Activated CD4-positive, CD25-positive, alpha-beta regulatory T cell treated with anti-CD3 and anti-CD28 coated beads, Interleukin-2, amount 50 U/mL, for 16 hours (primary cell): ENCODE results near the gene NUDT12.

Source experiments
- DNase-seq: peaks from one replicate; pipeline ENCODE4 v3.0.0-alpha.2; 2020; ENCODE audit warnings: low read depth, low spot score

NUDT12 gene

DNA sequence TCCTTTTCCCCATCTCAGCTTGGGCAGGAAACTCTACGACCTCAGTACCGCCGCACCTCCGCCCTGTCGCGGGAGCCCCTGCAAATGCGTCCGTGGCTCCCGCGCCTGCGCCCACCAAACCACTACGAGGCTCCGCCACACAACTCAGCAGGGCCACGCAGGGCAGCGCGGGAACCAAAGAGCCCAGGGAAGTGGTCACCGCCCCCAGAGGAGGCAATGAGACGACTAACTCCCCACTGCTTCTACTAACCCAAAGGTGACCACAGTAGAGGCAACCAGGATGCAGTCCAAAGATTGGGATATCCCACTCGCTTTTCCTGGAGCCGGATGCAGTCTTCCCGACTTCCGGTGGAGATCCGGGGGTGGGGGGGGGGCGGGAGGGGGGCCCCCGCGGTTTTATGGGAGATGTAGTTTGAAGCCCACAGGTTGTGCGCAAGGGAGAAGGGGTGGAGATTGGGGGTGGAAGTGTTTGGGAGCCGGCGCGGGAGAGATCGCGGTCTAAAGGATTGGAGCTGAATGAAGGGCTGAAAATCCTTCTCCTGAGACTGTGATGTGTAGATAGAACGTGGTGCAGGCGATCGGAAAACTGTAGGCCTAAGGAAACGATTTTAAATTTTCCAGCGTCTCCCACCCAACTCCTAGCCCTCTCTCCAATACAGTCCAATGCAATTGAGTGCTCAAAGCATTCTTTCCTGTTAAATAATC lies at the start of gene NUDT12:
Gene NUDT12, minus strand, starts transcription at position 337 of the 705 bp plus-strand sequence. CDS start 2,541 bp downstream, outside the sequence.
- DNase-seq, result no peak

DNA sequence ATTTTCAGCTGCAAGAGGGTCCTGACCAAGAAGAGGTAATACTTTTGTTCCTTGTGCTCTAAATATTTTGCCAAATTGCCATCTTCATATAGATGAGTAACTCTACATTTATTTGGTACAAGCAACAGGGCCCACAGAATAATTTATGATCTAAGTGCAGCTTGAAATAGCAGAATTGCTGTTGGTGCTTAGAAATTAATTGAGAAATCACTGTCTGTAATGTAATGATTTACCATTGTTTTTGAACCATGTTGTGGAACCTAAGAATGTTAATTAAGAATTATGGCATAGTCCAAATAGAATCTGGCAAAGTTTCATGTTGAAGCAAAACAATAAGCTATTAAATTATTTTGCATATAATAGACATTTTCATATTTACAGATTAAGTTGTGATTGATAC lies 44.8 kb upstream of the NUDT12 start:
- DNase-seq, result no peak

DNA sequence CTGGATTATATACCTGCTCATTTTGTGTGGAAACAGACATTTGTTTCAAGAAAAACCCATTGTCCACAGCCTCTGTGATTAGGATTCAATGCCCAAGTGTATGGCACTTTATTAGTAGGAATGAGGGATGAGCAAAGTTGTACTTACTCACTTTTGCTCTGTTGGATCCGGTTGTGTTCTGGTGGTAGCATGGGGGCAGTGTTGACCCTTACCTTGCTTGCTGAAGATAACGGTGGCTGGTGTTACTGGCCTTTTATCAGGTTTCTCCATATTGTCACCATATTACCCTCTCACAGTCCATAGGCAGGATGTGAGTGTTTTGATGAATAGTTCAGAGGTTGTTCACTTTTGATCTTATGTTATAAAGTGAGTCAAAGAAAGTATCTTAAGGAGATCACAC lies 42.7 kb upstream of the NUDT12 start:
- DNase-seq, result no peak

DNA sequence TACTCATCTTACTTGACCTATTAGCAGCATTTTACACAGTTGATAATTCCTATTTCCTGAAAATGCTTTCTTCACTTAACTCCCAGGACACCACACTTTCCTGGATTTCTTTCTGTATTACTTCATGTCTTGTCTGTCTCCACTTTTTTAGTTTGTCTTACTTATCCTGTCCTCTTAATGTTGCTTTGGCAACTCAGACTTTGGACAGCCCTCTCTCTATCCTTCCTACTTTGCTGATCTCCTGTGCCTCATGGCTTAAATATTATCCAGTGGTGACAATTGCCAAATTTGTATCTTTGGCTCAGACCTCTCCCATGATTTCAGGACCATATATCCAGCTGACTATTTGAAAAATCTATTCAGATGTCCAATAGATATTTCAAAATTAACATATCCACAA lies 39.8 kb upstream of the NUDT12 start:
- DNase-seq, result no peak

DNA sequence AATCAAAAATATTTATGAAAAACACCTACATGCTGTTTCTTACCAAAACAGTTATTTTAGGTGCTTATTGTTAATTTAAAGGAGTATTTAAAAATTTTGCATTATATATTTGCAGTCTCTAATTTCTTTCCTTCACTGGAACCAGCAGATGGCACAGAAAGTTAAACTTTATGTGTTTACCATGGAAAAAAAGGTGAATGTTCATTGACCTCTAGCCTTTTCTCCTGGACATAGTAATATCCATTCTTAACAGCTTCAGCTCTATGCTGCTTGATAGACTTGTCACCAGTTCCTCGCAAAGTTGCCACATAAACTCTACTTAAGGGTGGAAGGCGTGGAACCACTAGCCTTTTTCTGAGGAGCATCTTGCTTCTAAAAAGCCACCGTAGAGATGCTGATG lies 38.7 kb upstream of the NUDT12 start:
- DNase-seq, result no peak

DNA sequence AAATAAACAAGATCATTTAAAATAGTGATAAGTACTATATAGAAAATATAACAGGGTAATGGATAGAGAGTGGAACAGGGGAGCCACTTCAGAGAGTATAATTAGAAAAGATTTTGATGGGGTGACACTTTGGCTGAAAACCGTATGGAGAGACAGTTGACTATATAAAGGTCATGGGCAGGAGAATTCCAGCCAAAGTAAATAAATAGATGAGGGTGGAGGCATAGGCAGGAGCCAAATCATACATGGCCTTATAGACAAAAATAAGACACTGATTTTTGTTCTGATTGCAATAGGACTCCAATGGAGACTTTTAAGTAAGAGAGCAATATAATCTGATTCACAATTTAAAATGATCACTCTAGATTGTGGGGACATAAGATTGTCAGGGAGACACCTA lies 37.5 kb upstream of the NUDT12 start:
- no peak for DNase-seq

DNA sequence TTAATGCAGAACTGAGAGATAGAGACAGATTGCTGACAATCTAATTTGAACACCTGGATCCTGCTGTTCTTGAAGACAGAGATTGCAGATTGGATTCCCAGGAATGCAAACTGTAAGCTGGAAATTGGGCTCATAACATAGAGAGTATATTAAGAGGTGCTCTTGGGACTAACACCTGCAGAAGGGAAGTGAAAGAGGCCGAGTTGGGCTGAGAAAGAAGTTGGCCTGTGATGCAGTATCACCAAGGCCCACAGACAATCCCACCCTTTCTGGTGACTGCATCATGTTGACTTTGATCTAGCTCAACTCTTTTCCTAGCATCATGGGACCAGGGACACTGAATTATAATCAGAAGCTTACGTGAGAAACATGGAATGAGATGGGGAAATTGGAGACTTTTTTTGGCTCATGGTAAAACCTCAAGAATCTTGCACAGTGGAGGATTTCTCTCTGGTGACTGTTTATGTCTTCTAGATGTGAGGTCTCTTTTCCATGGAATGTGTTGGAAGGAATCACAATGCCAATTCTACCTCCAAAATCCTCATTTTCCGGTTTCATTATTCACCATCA lies 36.5 kb upstream of the NUDT12 start:
- no peak for DNase-seq

DNA sequence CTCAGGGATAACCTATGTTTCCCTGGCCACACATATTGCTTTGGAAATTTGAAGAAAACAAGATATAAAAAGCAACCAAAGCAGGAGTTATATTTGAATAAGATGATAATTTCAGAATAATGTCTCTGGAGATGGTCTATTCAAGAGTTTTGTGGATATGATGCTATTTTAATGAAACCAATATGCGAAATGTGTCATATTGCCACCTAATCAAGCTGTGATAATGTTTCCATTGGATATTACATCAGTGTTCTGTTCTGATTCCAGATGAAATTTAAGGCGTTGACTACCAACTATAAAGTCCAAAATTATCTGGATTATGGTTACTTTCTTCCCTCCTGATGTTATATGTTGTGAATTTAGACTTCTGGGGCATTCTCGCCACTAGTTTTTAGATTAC lies 27.6 kb upstream of the NUDT12 start:
- DNase-seq, result no peak

DNA sequence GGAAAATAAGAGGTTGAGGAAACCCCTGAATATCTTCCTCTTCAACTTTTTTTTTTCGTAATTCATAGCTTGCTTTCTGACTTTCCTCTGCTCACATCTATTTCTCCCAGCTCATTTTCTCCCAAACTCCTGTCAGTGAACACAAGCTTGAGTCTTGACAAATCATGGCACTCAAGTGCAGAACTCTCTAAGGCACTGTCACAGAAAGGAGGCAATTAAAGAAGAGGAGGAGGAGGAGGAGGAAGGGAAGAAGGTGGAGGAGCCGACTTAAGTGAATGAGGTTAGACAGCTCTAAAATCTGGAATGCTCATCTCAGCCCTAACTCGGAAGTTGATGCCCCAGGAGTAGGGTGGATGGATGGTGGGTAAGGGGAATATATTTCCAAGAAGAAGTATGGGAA lies 27.2 kb upstream of the NUDT12 start:
- DNase-seq, result no peak

DNA sequence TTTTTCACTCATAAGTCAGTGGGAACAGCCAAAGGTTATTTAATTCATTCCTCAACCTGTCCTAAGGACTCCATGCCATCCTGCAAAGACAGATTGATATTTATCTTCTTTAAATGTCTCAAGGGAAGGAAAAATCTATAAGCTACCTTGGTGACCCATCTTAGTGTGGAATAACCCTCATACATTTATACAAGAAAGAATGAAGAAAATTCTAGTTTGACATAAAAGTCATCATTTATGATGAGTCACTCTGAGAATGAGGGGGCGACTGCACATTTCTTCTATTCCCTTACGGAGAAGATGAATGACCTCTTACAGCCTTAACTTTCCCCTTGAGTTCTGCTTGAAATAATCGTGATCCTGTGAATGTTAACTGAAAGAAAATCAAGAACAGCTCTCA lies 26.8 kb upstream of the NUDT12 start:
- DNase-seq, result no peak

DNA sequence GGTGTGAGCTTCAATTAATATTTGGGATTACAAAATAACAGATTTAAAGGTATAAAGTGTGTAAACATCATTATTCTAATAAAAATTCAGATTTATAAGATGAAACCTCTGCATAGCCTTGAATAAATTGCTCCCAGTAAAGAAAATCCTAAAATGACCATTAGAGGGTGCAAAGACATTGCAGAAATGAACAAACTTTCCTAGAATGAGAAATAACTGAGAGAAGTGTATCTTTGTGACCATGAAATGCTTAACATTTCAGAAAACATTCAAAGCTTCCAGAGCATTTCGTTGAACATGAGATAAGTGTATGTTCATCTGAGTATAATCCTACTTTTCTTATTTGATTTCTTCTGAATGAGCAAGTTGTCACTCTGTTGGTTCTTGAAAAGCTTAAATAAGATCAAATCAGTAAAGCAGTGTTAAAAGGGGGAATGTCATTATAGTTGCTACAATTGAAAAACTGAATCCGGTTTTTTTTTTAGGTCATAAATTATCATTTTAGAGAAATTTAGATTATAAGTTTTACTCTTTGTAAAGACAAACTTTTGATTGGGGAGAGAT lies 24.7 kb upstream of the NUDT12 start:
- no peak for DNase-seq

DNA sequence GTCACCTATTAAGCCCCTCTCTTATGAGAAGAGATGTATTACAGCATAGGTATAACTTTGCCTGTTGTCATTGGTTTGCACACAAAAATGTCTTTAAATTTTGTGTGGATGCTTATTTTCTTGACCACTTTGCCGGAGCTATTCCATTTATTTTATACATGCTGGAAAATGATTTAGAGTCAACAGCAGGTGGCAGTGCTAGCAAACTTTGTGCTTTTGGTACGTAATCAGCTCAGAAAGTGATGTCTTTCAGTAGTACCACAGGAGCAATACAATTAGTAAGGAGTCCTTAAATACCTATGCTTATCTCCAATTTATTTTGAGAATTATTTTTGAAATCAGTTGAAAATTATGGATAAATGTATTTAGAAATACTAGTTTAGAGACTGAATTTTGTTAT lies 19.8 kb upstream of the NUDT12 start:
- no peak for DNase-seq

DNA sequence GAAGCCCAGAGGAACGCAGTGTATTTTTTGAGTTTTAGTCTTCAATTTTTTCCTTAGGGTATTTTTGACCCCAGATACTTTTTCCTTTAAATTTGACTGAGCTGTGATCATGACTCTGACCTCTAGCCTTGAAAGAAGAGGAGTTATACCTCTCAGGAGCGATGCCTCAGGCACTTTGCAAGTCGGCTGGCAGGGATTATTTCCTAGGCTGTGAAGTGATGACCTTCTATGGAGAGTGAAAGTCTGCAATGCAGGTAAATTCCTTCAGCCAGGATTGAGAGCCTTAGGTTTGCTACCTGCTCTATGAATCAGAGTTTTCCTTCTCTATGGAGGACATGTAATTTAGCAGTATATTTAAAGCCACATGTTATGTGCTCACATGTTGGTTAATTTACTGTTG lies 10.8 kb upstream of the NUDT12 start:
- no peak for DNase-seq

DNA sequence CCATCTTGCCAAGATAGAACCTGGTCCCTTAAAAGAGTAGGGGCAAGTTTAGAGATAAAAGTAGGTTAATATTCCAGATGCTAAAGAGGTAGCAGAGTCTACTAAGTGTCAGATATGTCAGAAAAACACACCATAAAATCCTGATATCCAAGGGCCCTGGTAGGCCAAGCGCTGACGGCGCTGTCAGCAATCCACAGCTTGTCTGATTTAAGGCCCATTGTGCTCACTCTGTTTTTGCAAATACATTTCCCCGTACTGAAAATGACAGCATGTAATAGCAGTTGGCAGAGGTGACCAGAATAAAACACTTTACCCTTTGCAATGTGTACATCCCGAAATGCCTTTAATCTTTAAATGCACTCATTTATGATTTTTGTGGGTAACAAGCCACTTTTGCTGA lies 9.9 kb upstream of the NUDT12 start:
- DNase-seq, result no peak

DNA sequence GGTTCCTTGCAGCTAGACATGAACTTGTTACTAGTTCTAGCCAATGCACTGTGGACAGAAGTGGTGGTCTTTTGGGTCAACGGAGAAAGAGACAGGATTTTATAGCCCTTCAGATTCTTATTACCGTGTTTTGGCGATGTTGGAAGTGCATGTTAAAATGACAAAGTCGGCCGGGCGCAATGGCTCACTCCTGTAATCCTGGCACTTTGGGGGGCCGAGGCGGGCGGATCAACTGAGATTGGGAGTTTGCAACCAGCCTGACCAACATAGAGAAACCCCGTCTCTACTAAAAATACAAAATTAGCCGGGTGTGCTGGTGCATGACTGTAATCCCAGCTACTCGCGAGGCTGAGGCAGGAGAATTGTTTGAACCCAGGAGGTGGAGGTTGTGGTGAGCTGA lies 9.1 kb upstream of the NUDT12 start:
- DNase-seq, result no peak

DNA sequence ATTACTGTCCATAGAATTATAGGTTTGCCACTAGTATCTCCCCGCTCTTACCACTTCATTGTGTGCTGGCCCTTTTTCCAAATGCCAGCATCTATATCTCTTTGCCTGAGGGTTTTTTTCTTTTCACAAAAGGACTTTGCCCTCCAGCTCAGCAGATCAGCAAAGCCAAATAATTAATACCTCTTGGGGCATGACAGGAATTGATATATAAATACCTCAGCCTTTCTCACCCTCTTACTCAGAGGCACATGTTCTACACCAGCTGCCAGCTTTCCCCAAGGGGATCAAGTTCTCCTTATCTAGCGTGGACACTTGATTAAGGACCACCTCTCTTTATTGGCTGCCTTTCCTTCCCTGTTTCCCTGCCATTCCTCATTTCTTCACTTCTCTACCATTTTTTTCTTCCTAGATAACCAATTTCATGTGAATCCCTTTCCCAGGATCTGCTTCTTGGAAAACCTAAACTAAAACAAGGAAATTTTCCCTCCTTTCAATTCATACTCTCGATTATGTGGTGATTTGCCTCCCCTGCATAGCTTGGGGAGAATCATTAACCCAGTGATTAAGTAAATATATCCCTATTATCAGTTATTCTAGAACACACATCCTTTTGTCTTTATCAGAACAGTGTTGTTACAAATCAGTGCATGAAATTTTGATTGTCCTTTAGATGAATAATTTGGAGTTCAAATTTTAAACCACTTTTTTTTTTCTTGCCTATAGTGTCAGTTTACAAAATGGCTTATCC lies 6.9 kb upstream of the NUDT12 start:
- DNase-seq, result no peak

DNA sequence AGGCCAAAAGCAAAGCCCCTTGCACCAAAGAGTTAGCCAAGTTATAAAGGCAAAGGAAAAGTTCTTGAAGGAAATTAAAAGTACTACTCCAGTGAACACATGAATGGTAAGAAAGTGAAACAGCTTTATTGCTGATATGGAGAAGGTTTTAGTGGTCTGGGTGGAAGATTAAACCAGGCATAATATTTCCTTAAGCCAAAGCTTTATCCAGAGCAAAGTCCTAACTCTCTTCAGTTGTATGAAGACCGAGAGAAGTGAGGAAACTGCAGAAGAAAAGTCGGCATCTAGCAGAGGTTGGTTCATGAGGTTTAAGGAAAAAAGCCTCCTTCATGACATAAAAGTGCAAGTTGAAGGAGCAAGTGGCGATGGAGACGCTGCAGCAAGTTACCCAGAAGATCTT lies 3.1 kb upstream of the NUDT12 start:
- no peak for DNase-seq

DNA sequence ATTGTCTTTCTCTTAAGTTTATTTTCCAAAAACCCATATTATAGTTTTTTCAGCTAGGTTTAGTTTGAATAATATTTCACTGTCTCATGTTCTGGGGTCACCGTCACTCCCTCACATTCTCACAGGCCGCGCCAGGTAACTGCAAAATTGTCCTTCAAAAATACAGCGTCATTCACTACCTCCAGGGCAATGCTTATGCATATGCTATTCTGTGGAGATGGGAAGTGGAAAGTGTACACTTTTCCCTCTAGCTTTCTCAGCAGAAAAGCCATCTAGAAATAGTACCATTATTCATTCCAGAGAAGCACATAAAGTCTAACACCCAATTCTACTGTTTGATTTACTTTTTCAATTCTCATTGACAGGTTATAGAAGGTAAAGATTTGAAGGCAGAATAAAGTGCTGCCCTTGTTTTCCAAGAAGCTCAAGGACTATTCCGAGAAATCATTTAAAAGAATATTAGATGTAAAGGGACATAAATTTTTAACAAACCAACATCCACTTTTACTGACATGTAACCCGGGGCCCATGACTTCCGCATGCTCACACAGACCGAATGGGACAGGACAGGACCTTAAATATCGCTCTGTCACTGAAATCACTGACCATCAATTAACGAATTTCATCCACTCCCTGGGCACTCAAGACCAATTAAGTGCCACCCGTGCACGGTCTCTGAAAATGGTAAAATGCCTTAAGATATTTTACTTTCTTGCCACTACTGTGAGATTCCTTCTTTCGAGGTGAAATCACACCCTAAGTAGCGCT lies 720 bp downstream of the NUDT12 start:
- DNase-seq, result no peak

DNA sequence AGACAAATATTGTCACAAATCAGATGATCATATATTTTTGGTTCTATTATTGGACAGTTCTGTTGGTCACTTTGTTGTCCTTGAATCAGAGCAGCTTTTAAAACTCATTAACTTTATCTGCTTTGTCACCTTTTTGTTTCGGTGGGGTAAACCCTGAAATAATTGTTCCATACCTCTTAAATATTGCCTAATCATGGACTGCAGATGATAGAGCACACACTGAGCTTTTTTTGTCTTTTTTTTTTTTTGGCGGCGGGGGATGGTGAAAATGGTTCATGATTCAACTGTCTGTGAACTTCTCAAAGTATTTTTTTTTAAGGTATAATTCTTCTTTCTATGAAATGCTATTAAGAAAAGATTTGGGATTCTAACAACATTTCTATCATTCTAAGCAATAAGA lies 1.8 kb downstream of the NUDT12 start:
- no peak for DNase-seq

DNA sequence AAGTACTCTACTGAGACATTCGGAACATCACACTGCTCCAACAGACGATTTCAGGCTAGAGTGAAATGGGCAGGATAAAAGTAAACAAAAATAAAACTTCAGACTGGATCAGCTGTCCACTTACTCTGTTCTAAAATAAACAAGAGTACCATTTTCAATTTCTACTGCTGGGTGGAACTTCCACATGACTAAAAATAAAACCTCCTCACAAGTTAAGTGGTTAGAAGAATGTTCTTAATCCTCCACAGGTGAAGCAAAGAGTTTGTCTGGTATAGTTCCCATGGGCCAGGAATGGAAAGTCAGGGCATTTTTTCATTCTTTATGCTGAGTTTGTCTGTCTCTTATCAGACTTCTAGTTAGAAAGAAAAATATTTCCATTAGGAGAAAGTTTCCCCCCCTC lies 15.7 kb downstream of the NUDT12 start:
- no peak for DNase-seq

DNA sequence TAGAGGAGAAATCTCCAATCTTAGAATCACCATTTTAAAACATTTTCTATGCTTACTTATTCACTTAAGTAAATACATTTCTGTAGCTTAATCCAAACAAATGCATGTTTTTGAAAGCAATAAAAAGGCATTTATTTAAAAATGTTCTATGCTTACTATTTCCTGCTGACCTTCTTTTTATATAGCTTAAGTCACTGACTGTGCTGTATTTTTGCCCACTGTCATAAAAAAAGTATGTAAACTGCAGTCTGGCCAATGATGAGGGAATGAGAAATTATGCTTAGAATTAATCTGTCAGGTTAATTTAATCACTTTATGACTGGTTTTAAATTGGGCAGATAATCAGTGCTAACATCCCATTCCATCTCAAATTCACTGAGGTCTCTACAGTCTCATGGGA lies 20.1 kb downstream of the NUDT12 start:
- DNase-seq, result no peak

DNA sequence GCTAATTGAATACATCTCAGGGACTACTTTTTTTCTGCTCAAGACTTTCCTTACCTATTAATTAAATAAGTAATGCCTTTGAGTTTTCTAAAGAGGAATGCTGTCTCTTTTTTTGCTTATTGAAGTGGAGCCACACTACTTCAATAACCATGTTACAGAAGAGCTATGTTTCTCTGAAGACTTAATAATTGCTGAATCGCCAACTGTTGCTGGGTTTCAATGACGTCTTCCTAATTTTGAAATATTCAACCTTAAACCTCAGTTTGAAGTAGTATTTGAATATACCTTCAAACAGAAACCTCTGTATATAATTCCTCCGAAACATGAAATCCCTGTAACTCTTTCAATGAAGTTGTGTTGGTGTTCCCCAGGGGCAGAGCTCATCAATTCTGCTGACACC lies 21.0 kb downstream of the NUDT12 start:
- no peak for DNase-seq
